Suppressor macrophage (primary cell): Measurements from ENCODE around the gene ENPEP.
"Not testable (repeated sequence)": the region's sequence is repeated elsewhere in the genome, so short reads cannot be mapped to it uniquely, and the experiment has no call there.

Experiments
- DNase-seq, 4 experiments: peaks; one replicate each; pipeline ENCODE4 v3.0.0-alpha.2; 2020 to 2022
- total RNA-seq, 17 experiments: gene quantifications; one replicate each; lab custom pipeline; 2026; ENCODE audit warnings: mixed read lengths in 6 of 17, inconsistent platforms in 3 of 17; lab: John Stamatoyannopoulos, UW

Gene ENPEP
- total RNA-seq: 0 to 3.7 (median 0) reads per million in 17 experiments

GRCh38 chr4:110475881-110476818, at the start of gene ENPEP:
Gene ENPEP (plus strand): TSS chr4:110476155. CDS start chr4:110476415, 260 bp downstream.
- no peak for DNase-seq

- DNase-seq: not testable (repeated sequence)
Measured at GRCh38 chr4:110431805-110432204, 44.1 kb upstream of the ENPEP start.

- not testable (repeated sequence) for DNase-seq
Measured at GRCh38 chr4:110437292-110437691, 38.7 kb upstream of the ENPEP start.

- DNase-seq: not testable (repeated sequence)
Measured at GRCh38 chr4:110439209-110439608, 36.7 kb upstream of the ENPEP start.

- DNase-seq: no peak
Measured at GRCh38 chr4:110442309-110442708, 33.6 kb upstream of the ENPEP start.

- DNase-seq: no peak
Measured at GRCh38 chr4:110442788-110443187, 33.2 kb upstream of the ENPEP start.

- DNase-seq: no peak
Measured at GRCh38 chr4:110449947-110450346, 26.0 kb upstream of the ENPEP start.

- DNase-seq: no peak
Measured at GRCh38 chr4:110452546-110452945, 23.4 kb upstream of the ENPEP start.

- DNase-seq: no peak
Measured at GRCh38 chr4:110454441-110454840, 21.5 kb upstream of the ENPEP start.

- DNase-seq: no peak
Measured at GRCh38 chr4:110458494-110459266, 17.3 kb upstream of the ENPEP start.

- no peak for DNase-seq
Measured at GRCh38 chr4:110460074-110460746, 15.7 kb upstream of the ENPEP start.

GRCh38 chr4:110467400-110467799, 8.6 kb upstream of the ENPEP start:
- no peak for DNase-seq

- DNase-seq: no peak
Measured at GRCh38 chr4:110472583-110473329, 3.2 kb upstream of the ENPEP start.

GRCh38 chr4:110474481-110474880, 1.5 kb upstream of the ENPEP start:
- DNase-seq: no peak

GRCh38 chr4:110475080-110475479, 875 bp upstream of the ENPEP start:
- DNase-seq: not testable (repeated sequence)

- DNase-seq: no peak
Measured at GRCh38 chr4:110477836-110478235, 1.9 kb downstream of the ENPEP start.

GRCh38 chr4:110480031-110480549, 4.1 kb downstream of the ENPEP start:
- DNase-seq: no peak

- DNase-seq: no peak
Measured at GRCh38 chr4:110480746-110481271, 4.9 kb downstream of the ENPEP start.

- DNase-seq: no peak
Measured at GRCh38 chr4:110483516-110483915, 7.6 kb downstream of the ENPEP start.

- DNase-seq: peak; percentile 20 to 73 (median 56)
Measured at GRCh38 chr4:110484029-110484428, 8.1 kb downstream of the ENPEP start.

- peak; percentile 18 to 75 (median 56) for DNase-seq
Measured at GRCh38 chr4:110484767-110485166, 8.8 kb downstream of the ENPEP start.

GRCh38 chr4:110485452-110485851, 9.5 kb downstream of the ENPEP start:
- DNase-seq: no peak
